GM11168 (cell line): ENCODE measurements around the gene HCAR3.
"Not testable (repeated sequence)": the region's sequence is repeated elsewhere in the genome, so short reads cannot be mapped to it uniquely, and the experiment has no call there.

Experiments used
- in situ Hi-C: fragments of 300-500 bp; cut with MboI; formaldehyde crosslinking; loops from one replicate; pipeline ENCODE4 v1.12.0; 2022; ENCODE audit warnings: low sequenced_read_pairs; ENCODE audit not compliant: unreplicated experiment

Gene HCAR3

DNA sequence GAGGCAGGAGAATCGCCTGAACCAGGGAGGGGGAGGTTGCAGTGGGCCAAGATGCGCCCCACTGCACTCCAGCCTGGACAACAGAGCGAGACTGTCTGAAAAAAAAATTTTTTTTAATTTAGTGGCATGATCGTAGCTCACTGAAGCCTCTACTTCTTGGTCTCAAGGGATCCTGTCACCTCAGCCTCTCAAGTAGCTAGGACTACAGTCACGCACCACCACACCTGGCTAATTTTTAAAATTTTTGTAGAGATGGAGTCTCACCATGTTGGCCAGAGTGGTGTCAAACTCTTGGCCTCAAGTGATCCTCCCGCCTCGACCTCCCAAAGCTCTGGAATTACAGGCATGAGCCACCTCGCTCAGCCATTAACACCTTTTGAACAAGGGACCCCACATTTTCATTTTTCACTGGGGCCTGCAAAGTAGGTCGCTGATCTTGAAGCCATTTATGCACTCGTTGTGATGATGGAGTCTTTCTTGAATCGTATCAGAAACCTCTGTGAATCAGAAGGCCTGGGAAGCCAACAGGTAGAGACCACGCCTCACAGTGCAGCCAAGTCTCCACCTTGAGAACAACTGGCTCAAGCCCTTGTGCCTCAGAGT lies 8.1 kb upstream of the HCAR3 start:
- in situ Hi-C loops, result no loop called here

DNA sequence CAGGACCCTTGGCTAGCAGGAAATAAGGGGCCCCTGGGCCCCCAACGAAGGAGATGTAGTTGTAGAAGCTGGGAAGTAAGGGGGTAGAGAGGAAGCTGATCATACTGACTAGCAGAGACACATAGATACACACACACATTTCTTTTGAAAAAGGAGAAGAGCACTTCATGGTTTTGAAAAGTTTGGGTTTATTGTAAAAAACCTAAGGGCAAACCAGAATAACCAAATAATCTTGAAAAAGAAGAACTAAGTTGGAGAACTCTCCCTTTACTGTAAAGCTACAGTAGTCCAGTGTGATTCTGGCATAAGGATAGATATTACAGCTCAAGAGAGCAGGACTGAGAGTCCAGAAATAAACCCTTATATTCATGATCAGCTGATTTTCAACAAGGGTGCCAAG lies 5.8 kb upstream of the HCAR3 start:
- in situ Hi-C loops, result no loop called here

DNA sequence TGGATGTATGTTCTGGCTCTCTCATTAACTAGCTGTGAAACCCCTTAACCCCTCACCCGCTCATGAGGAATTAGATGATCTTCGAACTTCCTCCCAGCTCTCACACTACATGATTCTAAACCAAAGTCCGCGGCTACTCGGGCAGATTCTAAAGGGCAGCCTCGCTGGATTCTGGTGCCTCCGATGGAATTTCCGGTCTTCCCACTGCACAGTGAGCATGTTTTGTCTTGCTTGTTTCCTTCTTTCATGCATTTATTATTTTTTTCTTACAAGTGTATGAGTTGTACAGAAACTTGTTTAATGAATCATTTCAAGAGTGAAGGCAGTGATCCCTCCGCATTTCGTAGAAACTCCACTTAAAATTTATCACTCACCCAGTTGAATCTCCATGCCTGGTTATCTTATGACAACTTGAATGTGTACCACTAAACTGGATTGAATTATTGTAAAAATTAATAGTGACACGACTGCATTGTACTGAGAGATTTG lies 4.5 kb upstream of the HCAR3 start:
- in situ Hi-C loops, result no loop called here

DNA sequence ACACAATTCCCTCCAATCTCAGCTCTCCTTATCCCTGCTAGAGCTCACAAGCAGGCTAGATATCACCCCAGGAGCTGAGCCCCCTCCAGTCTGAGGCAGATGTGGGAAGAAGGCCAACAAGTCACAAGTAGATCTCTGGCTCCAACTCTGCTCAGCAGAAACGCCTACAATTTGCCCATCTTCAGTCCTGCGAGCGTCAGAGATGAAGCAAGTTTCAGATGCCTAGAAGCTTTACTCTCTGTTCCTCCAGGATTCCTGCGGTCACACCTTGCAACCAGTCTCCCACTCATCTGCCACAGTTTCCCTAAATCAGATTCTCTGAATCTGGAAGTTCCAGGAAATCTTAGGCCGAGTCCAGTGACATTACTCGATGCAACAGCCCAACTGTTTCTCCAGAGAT lies 1.4 kb downstream of the HCAR3 start:
- in situ Hi-C loops, result not testable (repeated sequence)

DNA sequence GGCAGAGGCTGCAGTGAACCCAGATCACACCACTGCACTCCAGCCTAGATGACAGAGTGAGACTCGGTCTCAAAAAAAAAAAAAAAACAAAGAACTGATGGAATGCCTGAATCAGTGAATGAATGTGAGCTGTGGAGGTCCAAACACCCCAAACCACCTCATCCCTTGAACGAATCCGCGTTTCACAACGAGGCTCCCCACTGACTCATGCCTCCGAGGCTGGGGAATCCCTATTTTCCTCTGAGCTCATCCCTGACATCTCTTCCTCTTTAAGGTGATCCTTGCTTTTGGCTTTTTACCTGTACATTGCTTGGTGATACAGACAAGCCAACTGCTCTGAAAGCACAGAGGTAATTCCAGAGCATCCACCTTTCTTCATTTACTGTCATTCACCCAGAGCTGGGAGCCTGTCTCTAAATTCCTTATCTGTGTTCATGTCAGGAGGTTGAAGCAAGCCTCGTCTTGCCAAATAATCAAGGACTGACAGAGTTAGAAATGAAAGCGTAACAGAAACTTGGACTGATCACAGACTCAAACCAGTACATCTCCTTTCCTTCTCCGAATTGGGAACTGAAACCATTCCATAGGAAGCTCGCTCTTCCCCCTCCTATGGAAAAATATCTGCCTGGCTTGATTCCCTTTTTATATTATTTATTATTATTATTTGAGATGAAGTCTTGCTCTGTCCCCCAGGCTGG lies 3.0 kb downstream of the HCAR3 start:
- in situ Hi-C loops, result not testable (repeated sequence)

DNA sequence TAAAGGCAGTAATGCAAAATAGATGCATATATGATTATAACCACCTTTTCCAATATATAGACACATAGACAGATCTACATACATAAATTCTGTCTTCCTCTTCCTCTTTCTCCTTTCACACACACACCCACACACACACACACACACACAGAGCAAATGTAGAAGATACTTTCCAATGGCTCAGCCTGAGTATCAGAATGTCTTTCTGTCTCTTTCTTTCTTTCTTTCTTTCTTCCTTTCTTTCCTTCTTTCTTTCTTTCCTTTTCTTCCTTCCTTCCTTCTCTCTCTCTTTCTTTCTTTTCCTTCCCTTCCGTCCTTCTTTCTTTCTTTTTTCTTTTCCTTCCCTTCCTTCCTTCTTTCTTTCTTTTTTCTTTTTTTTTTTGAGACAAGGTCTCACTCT lies 5.3 kb downstream of the HCAR3 start:
- in situ Hi-C loops, result not testable (repeated sequence)

DNA sequence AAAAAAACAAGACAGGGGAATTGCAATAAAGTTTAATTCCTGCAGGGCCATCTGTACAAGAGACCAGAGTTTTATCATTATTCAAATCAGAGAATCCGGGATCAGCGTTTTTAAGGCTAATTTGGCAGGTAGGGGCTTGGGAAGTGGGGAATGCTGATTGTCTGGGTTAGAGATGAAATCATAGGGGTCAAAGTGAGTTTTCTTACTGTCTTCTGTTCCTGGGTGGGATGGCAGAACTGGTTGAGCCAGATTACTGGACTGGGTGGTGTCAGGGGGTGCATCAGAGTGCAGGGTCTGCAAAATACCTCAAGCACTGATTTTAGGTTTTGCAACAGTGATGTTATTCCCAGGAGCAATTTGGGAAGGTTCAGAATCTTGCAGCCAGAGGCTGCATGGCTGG lies 6.3 kb downstream of the HCAR3 start:
- in situ Hi-C loops, result not testable (repeated sequence)

DNA sequence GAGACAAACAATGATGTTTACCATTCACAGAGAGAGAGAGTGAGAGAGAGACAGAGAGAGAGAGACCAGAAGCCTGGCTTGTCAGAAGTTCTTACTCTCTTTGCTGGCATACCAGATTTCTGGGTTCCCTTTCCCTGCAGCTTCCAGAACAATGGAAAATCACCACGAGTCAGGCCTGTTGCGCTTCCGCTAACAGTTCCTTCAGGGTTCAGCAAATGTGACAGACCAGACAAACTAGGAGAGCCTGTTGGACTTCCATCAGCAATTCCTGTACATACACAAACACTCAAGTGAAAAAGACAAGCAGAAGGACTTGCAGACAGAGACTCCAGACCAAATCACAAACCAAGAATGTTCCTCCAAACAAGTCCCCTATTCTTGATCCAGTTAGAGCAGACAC lies 7.3 kb downstream of the HCAR3 start:
- in situ Hi-C loops, result not testable (repeated sequence)

DNA sequence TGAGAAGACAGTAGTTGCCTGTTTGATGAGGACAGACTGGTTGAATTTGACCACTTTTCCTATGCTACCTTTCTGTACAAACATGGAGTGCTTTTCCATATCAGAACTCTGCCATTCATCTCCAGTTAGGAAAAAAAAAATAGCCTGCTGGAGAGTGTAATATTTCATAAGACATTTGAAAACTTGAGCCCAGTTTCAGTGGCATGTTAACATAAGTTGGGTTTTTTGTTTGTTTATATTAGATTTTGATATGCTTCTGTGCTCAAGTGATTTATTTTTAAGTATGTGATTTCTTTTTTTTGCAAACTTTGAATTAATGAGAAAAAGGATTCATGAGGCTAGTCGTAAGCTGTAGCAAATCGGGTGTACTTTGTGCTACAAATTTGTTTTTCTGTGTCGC lies 12.8 kb downstream of the HCAR3 start:
- in situ Hi-C loops, result not testable (repeated sequence)

DNA sequence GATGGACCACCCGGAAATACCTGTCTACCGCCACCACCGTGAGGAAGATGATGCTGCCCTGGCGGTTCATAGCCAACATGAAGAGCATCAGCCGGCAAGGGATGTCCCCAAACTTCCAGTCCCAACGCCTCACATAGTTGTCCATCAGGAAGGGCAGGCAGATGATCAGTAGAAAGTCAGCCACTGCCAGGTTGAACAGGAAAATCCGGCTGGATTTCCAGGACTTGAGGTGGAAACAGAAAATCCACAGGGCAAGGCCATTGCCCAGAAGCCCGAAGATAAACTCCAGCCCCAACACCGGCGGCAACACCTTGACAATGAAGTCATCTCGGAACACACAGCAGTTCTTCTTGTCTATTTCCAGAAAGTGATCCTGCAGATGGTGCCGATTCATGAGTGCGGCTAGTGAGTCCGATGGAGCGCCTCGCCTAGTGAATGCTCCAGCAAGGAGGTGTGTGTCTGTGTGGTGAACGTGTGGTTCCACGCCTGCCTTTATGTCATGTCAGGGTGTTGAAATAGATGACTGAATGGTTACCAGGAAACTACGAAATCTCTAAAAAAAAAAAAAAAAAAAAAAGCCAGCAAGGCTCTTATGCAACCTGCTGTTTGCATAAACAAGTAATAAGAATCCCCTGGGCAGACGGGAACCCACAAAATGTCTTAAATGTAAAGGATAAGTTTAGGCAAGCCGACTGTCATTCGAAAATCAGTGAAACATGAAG lies 13.6 kb downstream of the HCAR3 start, which contains the start of gene HCAR2:
Gene HCAR2, minus strand, starts transcription at position 468 of the 722 bp plus-strand sequence. Its CDS starts 74 bp downstream, at position 394.
- in situ Hi-C loops, result not testable (repeated sequence)

DNA sequence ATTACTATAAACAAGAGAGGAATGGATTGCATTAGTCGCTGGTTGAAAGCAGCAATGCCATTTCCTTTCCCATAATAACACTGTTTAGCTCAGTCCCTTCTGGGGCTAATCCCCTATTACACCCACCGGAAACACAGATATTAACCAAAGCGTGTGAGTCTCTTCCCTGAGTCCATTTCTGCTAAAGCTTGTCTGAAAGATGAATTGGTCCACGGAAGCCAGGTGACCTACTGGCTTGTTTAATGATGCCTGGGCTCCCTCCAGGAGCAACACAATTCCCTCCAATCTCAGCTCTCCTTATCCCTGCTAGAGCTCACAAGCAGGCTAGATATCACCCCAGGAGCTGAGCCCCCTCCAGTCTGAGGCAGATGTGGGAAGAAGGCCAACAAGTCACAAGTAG lies 15.1 kb downstream of the HCAR3 start:
- in situ Hi-C loops, result not testable (repeated sequence)

DNA sequence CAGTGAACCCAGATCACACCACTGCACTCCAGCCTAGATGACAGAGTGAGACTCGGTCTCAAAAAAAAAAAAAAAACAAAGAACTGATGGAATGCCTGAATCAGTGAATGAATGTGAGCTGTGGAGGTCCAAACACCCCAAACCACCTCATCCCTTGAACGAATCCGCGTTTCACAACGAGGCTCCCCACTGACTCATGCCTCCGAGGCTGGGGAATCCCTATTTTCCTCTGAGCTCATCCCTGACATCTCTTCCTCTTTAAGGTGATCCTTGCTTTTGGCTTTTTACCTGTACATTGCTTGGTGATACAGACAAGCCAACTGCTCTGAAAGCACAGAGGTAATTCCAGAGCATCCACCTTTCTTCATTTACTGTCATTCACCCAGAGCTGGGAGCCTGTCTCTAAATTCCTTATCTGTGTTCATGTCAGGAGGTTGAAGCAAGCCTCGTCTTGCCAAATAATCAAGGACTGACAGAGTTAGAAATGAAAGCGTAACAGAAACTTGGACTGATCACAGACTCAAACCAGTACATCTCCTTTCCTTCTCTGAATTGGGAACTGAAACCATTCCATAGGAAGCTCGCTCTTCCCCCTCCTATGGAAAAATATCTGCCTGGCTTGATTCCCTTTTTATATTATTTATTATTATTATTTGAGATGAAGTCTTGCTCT lies 16.4 kb downstream of the HCAR3 start:
- in situ Hi-C loops, result not testable (repeated sequence)

DNA sequence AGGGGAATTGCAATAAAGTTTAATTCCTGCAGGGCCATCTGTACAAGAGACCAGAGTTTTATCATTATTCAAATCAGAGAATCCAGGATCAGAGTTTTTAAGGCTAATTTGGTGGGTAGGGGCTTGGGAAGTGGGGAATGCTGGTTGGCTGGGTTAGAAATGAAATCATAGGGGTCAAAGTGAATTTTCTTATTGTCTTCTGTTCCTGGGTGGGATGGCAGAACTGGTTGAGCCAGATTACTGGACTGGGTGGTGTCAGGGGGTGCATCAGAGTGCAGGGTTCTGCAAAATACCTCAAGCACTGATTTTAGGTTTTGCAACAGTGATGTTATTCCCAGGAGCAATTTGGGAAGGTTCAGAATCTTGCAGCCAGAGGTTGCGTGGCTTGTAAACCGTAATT lies 19.7 kb downstream of the HCAR3 start:
- in situ Hi-C loops, result not testable (repeated sequence)

DNA sequence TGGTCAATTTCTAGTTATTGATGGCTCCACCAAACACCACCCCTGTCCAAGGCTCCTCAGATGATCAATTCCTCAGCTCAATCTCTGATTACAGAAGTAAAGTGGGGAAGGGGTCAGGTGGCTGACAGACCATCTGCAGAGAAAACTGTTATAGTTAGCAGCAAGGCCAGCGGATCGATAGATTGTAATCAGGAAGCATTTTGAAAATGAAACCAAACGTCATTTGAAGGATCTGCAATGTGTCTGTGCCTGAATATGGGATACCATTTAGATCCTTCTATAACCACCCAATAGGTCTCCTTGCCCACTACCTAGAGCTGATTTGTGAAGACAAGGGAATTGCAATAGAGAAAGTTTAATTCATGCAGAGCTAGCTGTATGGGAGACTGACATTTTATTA lies 25.0 kb downstream of the HCAR3 start:
- in situ Hi-C loops, result no loop called here

DNA sequence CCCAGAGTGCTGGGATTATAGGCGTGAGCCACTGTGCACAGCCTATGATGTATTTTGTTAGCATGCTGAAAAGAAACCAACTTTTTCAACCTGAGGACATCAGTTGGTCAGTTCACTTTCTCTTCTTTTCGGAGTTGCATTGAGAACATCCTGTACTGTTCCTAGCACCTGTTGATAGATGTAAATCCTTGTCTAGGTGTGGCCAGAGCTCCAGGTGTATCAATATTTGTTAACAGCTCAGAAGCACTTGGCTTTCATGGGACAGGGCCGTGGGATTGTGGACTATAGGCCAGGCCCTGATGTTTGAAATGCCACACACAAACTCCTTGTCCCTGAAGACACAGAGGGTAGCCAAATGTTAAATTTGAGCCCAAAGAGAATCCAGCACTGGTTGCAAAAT lies 28.3 kb downstream of the HCAR3 start:
- in situ Hi-C loops, result no loop called here

DNA sequence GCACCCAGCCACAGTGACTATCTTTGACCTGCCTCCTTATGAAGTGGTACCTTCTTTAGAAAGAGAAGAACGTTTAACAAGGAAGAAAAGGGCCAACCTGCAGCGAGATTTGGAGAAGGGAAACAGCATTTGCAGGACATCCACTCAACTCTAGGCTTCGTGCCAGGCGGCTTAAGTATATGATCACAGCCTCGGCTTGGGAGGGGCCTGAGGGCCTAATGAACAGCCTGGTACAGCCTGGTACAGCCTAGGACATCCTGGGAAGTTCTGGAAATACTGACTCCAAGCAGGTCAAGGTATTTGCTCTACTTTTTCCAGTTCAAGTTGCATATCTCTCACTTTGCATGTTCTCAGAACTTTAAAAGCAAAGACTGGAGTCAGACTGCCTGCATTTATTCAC lies 29.5 kb downstream of the HCAR3 start:
- in situ Hi-C loops, result no loop called here

DNA sequence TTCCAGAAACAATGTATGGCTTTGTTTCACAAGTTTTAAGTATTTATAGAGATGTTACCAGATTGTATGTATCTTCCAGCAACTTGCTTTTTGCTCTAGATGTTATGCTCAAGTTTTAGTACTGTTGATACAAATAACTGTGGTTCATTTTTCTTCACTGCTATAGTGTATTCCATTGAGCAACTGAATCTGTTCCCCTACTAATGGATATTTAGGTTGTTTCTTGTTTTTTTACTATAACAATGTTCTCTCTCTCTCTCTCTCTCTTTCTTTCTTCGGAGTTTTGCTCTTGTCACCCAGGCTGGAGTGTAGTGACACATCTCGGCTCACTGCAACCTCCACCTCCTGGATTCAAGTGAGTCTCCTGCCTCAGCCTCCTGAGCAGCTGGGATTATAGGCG lies 30.1 kb downstream of the HCAR3 start:
- in situ Hi-C loops, result no loop called here

DNA sequence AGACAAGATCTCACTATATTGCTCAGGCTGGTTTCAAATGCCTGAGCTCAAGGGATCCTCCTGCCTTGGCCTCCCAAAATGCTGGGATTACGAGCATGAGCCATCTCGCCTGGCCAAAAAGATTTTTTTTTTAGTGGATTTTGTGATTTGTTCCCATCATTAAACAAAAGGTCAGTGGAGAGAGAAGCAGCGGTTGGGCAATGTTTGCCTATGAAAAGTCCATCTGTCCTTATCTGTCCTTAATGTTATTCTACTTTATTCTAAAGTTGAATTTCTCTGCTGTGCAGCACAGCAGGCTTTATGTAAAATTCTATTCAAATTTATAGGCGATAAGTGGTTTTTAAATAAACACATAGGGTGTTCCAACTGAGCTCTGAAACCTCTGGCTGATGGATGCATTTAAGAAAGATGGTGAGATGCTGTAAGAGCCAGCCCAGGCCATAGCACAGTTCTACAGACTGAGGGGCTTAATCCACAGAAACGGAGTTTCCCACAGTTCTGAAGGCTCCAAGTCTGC lies 32.3 kb downstream of the HCAR3 start:
- in situ Hi-C loops, result no loop called here

DNA sequence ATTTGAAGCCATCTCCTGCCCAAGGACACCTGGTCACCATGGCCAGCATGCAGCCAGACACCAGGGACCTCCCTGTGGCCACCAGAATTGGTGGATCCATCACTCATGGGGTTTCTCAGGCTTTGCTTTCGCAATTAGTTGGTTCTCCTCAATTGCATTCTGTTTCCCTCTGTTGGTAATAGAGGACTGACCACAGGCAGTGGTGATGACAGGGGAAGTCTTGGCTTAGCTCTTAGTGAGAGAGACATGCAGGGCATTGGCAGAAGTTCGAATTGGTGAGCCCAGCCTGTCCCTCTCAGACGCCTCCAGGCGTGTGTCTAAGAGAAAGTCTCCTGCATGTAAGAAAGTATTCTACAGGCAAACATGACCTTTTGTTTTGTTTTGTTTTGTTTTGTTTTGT lies 34.8 kb downstream of the HCAR3 start:
- in situ Hi-C loops, result no loop called here

DNA sequence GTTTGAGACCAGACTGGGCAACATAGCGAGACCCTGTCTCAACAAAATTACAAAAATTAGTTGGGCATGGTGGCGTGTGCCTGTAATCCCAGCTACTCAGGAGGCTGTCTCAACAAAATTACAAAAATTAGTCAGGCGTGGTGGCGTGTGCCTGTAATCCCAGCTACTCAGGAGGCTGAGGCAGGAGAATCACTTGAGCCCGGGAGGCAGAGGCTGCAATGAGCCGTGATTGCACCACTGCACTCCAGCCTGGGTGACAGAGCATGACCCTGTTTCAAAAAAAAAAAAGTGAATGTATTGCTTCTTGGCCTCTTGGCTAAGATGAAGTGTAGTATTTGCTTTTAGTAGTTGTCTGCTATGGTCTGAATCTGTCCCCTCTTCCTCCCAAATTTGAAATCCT lies 35.6 kb downstream of the HCAR3 start:
- in situ Hi-C loops, result not testable (repeated sequence)

DNA sequence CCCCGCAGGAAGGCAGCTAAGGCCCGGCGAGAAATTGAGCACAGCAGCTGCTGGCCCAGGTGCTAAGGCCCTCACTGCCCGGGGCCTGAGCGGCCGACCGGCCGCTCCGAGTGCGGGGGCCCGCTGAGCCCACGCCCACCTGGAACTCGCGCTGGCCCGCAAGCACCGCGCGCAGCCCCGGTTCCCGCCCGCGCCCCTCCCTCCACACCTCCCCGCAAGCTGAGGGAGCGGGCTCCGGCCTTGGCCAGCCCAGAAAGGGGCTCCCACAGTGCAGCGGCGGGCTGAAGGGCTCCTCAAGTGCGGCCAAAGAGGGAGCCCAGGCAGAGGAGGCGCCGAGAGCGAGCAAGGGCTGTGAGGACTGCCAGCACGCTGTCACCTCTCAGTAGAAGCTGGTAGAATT lies 39.8 kb downstream of the HCAR3 start:
- in situ Hi-C loops, result not testable (repeated sequence)
